ENCODE measurements around the gene IFNK.

Gene IFNK

DNA sequence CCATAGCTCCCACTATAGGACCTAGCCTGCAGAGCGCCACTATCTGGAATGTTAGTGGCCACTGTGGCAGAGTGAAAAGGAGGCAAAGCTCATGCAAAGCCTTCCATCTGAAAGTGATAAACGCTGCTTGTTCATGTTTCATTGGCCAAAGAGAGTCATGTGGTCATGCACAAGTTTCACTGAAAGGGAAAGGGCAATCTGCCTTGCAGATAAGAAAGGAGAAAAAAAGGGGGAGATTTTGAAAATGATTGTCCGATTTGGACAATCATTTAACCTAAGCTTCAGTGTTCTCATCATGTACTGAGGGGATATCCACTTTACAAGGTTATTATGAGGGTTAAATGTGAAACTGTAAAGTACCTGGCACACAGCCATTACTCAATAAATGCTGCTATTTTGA is 14.6 kb downstream of the IFNK start:
- DNase-seq (ENCODE audit: low spot score), result no peak

DNA sequence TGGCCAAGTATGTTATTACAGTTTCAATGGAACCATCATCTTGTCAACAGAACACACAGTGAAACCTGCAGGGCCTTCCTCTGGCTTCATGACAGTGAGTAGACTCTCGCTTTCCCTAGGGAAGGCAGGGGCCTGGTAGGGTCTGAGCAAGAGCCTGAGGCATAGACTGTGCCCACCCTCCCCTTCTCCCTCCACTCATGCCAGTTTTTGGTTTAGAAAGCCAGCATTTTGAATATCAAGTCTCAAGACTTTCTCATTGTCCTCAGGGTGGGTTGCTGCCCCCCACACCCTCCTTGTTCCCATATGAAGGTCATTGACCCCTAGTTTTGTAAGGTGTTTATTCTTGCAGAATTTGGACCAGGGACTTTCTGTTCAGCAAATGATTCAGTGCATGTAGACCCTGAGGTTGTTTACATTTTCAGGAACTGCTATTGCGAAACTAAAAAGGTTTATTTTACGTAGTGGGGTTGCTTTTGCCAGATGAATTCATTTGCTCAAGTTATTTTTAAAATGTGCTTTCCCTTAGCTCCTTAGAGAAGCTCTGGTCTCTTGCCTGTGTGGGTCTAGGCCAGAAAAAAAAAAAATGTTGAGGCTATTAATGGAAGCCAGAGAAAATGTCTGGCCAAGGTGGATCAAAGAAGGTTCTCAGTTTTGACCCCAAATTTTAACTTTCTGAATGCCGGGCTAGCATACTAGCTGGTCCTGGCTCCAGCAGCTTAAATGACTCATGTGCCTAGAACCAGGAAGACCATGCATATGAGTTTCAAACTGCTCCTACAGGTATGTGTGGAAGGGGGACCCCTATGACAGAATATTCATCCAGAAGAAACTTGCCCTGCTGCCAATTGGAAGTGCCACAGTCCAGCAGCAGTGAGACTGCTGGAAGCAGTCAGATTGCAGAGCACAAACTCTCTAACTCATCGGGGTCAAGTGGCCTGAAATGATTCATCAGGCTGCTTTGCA is 15.7 kb downstream of the IFNK start:
- peak; percentile 54 for DNase-seq (ENCODE audit: low spot score)

DNA sequence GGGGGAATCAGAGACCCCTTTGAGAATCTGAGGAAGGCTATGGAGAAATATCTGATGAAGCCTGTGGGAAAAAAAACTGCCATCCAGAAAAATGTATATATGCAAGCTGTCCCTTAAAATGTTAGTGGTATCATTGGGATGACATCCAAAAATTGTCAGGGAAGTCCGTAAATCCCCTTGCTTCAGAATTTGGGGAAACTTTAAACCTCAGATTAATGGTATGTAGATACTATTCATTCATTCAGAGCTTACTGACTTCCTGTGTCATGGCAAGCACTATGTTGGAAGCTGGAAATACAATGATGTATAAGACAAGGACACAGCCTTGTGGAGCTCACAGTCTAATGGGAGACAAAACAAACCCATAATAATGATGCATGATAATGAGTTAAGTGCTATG is 16.4 kb downstream of the IFNK start:
- no peak for DNase-seq (ENCODE audit: low spot score)

DNA sequence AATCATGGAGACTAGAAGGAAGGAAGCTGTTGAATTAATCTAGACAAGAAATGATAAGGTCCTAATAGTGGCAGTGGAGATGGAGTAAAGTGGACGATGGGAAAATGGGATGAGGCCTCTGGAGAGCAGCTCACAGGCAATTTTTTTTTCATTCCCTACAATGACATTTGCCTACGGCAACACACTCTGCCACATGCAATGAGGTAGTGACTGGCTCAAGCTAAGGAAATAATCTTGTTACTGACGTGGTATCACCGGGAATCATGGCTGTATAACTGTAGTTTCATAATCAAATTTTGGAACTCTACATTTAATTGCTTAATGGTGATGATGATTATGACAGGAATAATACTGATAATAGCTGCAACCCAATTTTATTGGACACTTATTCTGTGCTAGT is 17.6 kb downstream of the IFNK start:
- DNase-seq (ENCODE audit: low spot score), result no peak

DNA sequence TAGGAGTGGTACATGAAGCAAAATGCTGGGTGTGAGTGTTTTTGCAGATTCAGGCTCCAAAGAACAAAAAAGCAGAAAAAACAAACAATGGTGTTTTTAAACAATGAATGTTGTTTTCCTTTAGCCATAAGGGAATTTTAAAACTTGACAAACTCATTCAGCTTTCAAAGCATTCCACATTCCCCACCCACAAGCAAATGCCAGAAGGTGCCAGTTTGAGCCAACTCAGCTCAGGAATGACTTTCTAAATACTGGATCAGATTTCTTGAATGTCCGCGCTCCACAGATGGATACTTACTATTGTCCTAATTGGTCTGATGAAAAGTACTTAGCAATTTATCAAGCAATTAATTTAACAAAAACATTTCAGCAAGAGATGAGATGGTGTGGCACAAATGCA is 18.4 kb downstream of the IFNK start:
- peak; percentile 19 for DNase-seq (ENCODE audit: low spot score)

DNA sequence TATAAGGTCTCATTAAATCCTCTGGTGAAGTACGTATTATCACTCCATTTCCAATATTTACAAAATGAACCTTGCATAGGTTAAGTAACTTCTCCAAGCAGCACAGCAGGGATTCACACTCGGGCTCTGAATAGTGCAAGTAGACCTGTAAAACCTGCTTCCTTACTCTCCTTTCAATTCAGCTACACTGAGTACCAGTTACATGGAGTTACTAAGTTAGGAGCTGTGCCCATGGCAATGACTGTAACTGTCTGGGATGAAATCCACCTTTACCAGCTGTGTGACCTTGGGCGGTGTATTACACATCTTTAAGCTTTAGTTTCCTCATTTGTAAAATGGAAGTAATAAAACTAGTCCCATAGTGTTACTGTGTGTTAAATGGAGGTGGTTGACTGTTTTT is 21.4 kb downstream of the IFNK start:
- no peak for DNase-seq (ENCODE audit: low spot score)

DNA sequence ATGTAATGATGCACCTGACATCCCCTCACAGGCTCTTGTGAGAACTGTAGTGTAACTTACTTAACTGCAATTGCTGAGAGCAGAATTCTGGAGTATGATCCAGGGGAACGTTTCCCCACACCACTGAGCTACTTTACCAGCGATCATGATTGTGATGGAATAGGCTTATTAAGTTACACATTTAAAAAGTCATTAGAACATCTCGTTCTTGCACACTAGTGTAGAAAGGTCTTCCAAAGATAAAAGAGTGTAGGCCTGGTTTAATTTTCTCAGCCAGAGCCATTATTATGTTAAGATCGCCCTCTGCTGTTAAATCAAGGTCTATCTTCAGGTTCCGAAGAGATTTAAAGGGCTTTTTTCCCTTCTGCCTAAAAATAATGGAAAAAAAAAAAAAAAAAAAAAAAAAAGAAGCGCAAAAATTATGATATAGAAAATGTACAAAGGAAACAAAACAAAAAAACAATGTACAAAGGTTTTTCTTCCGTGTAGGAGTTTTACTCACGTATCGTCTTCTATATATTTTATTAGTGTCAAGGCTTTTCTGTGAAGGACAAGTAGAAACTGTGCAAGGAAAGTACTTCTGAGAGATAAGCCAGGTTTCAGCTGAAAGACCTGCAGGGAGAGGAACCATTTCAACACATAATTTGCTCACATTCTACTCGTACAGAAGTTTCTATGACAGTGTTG is 24.1 kb downstream of the IFNK start:
- DNase-seq (ENCODE audit: low spot score), result peak; percentile 44

DNA sequence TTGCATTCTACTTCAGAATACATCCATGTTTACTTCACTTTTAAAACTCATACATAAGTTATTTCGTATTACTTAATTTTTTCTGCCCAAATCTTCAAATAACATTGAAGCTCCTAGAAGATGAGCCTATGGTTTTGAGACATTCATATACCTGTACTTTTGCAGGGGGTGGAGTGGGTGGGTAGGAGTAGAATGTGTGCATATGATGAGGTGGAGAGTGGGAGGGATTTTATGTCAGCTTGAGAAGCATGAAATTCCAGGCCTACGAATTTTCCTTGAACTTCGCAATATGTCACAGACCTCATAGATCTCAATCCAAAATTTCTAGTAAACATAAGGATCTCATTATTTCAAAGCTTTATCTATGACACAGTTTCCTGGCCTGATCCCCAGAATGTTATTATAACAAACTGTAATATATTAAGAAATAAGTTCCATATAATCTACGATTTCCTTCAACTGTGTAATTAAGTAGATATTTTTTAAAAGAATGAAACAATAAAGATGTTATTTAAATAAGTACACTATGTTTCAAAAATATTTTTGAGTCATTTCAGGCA is 25.2 kb downstream of the IFNK start:
- DNase-seq (ENCODE audit: low spot score), result peak; percentile 14

DNA sequence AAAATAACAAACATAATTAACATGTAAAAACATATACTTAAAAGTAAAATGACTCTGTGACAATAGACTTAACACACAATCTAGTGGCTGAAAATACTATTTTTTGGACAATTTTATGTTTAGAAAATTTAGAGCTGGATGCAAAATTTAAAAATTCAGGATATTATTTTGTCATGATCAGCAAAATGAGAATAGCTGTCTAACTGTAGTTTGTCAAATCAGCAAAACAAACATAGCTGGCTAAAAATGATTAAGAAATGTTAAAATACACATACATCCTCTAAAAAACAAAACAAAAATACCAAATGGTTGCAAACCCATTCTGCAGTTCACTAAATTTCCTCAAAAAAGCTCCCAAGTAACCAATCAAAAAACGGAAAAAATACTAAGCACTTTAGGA is 30.6 kb downstream of the IFNK start:
- DNase-seq (ENCODE audit: low spot score), result no peak

DNA sequence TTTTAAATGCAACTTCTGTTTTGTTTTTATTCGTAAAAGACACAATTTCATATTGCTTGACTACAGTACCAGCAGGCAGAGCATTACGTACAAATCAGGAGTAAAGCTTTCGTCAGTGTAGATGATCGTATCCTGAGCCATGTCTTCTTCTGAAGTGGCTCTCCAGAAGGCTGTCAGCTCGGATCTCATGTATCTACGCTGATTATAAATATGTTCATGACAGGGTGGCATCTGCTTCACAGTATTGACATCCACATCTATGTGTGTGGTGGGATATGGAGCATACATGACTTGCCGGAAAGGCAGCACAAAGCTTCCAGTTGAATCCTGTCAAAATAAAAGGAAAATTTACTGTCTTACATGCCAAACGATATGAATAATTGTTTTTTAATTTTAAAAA is 32.4 kb downstream of the IFNK start:
- DNase-seq (ENCODE audit: low spot score), result no peak

DNA sequence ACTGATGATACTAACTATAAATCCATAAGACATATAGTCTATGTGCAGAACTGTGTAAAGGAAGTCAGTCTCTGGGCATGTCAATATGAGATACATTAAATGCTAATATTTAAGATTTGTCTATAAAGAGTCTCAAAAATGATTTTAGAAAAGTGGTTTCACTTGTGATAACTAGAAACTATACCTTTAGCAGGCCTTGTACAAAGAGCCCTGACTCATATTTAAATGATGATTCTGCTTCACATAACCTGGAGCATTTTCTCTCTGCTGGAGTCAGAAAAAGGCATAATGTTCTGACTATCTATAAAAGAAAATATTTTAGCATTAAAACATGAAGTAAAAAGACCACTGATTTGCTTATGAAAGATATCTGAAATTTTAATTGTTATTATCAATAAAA is 34.2 kb downstream of the IFNK start:
- DNase-seq (ENCODE audit: low spot score), result no peak

DNA sequence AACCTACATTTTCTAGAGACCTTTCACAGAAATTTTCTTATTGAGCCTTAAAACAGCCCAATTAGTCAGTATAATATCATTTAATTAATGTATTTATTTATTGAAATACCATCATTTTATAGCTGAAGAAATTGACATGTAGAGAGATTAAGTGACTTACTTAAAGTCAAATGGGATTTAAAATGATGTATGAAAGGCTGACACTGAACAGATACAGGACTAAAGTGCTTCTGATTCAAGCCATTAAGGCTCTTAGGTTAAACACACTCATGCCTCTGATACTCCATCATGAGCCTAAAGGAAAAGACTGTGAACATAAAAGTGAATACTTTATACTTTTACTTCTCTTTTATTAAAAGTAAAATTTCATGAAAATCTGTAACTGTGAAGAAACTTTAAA is 36.4 kb downstream of the IFNK start:
- no peak for DNase-seq (ENCODE audit: low spot score)

DNA sequence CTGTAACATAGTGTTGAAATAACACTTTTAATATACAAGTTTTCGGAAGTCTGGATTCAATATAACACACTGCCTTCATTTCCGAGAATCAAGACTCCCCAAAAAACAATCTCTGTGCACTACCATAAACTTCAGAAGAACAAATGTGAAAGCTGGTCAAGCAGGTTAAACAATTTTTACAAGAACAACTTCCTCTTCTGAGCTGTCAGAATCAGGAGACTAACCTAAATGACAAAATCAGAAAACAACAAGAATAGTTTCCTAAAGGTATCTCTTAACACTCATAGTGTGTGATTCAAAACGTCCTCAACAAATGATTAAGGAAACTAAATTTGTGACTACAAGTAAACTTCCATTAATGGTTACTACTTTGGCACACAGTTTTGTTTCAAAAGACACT is 37.6 kb downstream of the IFNK start:
- no peak for DNase-seq (ENCODE audit: low spot score)

DNA sequence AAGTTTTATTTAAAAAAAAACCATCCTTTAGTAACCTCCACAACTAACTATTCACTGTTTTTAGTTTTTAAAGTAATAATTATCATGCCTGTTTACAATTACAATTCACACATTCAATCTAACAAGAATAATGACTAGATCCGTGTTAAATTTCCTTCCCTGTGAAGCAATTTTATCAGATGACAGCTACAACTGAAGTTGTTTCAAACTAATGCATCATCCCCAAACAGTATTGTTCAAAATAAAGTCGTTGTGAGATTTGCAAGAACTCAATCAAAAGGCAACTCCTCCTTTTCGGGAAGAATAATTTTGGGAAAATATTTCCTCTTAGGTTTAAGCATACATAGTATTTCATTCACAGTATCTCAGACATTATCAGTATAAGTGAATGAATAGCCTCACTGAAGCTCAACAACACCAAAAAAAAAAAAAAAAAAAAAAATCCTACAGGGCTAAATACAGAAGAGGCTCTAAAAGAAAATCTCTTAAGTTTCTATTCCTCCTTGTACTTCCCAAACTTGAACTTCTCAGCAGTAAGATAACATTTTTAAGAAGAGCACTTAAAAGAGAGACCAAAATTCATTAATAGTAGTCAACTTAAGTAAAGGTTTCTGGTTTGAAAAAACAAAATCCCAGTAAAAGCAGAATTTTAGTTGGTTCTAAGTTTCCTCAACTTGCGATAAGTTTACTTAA is 39.8 kb downstream of the IFNK start:
- DNase-seq (ENCODE audit: low spot score), result no peak

DNA sequence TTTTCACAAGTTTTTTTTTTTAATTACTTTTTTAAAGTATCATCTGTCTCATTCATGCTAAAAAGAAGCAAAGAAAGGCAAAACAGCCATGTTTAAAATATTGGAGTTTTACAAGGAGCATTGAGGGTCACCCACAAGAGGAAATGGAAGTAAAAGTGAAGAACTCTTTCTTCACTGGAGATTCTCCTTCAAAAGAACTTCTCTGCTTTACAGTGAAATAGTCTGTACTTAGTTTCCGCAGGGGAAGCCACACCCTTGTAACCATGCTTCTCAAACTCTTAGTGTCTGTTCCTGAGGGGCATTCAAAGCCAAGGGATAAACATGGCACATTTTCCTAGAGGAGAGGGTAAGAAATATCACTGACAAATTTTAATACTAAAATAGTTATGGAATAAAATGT is 40.6 kb downstream of the IFNK start:
- DNase-seq (ENCODE audit: low spot score), result no peak

DNA sequence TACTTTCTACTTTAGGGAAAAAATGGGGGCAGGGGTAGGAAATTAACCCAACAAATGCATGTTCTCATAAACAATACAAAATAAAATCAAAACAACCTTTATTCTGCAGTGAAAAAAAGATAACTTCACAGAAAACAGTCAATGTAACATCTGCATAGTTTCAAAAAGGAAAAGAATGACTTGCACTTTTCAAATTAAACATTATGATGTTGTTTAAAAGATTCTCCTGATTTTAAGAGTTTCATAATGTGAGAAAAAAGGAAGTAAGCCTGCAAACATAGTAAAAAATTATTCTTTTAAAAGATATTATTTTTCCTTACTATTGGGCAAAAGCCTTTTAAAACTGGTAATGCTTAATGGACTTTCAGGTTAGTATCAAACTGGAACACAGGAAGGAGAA is 41.6 kb downstream of the IFNK start:
- DNase-seq (ENCODE audit: low spot score), result no peak

DNA sequence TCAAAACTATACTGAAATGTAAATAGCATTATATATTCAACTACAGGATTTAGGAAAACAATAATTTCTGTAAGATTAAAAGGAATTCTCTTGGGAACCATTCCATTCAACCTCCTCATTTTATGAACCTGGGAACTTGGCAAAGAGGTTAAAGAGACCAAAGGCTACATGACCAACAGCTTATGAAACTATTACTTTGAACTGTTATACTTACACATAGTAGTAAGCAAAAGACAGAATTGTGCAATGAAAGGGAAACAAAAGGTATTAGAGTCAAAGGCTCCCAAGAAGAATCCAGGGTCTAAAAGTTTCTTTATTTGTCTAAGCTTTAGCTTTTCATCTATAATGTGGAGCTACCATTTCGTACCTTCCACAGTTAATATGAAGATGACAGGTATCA is 42.0 kb downstream of the IFNK start:
- no peak for DNase-seq (ENCODE audit: low spot score)

DNA sequence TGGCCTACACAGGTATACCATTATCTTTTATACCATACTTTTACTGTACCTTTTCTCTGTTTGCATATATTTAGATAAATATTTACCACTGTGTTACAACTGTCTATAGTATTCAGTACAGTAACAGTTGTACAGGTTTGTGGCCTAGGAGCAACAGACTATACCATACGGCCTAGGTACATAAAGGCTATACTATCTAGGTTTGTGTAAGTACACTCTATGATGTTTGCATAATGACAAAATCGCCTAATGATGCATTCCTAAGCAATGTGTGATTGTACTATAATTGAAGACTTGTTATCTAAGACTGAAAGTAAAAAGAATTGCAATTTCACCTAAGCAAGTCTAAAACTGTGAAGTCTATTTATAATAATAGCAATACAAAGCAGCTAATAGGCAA is 45.3 kb downstream of the IFNK start:
- no peak for DNase-seq (ENCODE audit: low spot score)

DNA sequence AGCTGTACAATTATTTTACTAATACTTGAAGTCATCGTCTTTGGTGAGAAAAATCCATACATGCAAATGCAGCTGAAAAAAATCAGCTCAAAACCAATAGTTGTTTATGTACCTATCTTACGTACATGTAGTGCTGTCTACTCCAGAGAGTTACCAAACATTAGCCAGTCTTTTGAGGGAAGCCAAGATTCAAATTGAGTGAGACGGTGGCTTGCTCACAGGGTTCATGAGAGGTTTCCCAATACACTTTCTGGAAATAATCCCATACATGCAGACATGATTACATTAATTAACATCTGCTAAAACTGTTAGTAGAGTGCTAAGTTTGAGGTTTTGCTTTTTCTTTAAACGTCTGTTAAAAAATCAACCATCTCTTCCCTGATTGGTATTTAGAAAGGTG is 46.9 kb downstream of the IFNK start:
- no peak for DNase-seq (ENCODE audit: low spot score)

DNA sequence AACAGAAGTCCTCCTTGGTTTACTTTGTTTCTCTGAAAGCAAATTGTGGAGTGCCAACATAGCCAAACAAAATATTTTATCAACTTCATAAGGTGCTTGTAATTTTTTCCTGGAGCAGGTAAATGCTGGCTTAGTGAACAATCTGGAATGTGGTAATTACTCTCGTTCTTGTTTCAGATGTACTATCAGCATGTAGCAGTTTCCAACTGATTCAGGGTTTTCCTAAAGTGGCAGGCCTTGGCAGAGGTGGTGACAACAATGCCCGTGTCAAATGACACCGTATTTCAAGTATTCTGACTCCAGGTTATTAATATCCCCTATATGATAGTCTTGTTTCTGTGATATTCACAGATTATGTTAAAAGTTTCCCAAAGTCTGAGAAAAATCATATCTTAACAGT is 48.0 kb downstream of the IFNK start:
- no peak for DNase-seq (ENCODE audit: low spot score)

DNA sequence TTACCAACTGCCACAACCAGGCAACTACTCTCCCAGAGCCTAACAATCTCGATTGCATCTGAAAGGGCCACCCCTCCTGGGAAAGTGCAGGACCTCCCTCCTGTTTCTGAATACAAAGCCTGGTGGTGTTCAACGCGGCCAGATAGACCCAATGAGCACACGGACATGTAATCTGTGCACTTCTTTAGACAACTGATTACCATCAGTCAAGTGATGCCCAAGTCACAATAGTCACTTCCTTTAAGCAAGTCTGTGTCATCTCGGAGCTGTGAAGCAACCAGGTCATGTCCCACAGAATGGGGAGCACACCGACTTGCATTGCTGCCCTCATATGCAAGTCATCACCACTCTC is 48.5 kb downstream of the IFNK start:
- peak; percentile 41 for DNase-seq (ENCODE audit: low spot score)

DNA sequence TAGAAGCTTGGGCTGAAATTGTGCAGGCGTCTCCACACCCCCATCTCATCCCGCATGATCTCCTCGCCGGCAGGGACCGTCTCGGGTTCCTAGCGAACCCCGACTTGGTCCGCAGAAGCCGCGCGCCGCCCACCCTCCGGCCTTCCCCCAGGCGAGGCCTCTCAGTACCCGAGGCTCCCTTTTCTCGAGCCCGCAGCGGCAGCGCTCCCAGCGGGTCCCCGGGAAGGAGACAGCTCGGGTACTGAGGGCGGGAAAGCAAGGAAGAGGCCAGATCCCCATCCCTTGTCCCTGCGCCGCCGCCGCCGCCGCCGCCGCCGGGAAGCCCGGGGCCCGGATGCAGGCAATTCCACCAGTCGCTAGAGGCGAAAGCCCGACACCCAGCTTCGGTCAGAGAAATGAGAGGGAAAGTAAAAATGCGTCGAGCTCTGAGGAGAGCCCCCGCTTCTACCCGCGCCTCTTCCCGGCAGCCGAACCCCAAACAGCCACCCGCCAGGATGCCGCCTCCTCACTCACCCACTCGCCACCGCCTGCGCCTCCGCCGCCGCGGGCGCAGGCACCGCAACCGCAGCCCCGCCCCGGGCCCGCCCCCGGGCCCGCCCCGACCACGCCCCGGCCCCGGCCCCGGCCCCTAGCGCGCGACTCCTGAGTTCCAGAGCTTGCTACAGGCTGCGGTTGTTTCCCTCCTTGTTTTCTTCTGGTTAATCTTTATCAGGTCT is 49.0 kb downstream of the IFNK start, which contains the start of gene C9orf72:
C9orf72 (minus strand) TSS at position 564 of the 716 bp plus-strand sequence. CDS start 6,361 bp downstream, outside the sequence.
- DNase-seq (ENCODE audit: low spot score), result peak; percentile 94
